ENCODE data around the gene GPR137B.

The GPR137B gene

GRCh38 chr1:236112332-236112627 is 30.1 kb upstream of the GPR137B start:
- no peak for TF ChIP-seq CTCF (IDR thresholded peaks at IDR 0.05)
- H3K27me3 ChIP-seq: no peaks in the 10 kb centered on the region
- no peak overlapping the region for H3K27ac ChIP-seq
- no peaks in the 10 kb centered on the region for H3K4me1 ChIP-seq (ENCODE audit: control insufficient read depth in 1 of 2, insufficient read depth in 1 of 2, low read depth in 1 of 2, low read length in 1 of 2)
- no peaks in the 10 kb centered on the region for H3K9me3 ChIP-seq
- no peak overlapping the region for H3K4me3 ChIP-seq (ENCODE audit: low read depth in 1 of 2, low read length in 1 of 2)
- no peaks in the 10 kb centered on the region for H3K36me3 ChIP-seq

GRCh38 chr1:236113324-236114032 is 28.9 kb upstream of the GPR137B start:
- H3K9me3 ChIP-seq: no peaks in the 10 kb centered on the region
- TF ChIP-seq CTCF (IDR thresholded peaks at IDR 0.05): no peak
- H3K36me3 ChIP-seq: no peaks in the 10 kb centered on the region
- no peak overlapping the region for H3K4me3 ChIP-seq (ENCODE audit: low read depth in 1 of 2, low read length in 1 of 2)
- no peaks in the 10 kb centered on the region for H3K4me1 ChIP-seq (ENCODE audit: control insufficient read depth in 1 of 2, insufficient read depth in 1 of 2, low read depth in 1 of 2, low read length in 1 of 2)
- no peaks in the 10 kb centered on the region for H3K27me3 ChIP-seq
- H3K27ac ChIP-seq: no peak overlapping the region

GRCh38 chr1:236114076-236114747 is 28.1 kb upstream of the GPR137B start:
- H3K36me3 ChIP-seq: no peaks in the 10 kb centered on the region
- TF ChIP-seq CTCF (IDR thresholded peaks at IDR 0.05): no peak

GRCh38 chr1:236117710-236118109 is 24.6 kb upstream of the GPR137B start:
- no peak for TF ChIP-seq CTCF (IDR thresholded peaks at IDR 0.05)
- no peaks in the 10 kb centered on the region for H3K9me3 ChIP-seq
- no peak overlapping the region for H3K27ac ChIP-seq
- no peaks in the 10 kb centered on the region for H3K36me3 ChIP-seq
- H3K4me3 ChIP-seq (ENCODE audit: low read depth in 1 of 2, low read length in 1 of 2): no peak overlapping the region
- H3K4me1 ChIP-seq (ENCODE audit: control insufficient read depth in 1 of 2, insufficient read depth in 1 of 2, low read depth in 1 of 2, low read length in 1 of 2): peaks cover 0 to 8% of the 10 kb centered on the region in 2 experiments
- H3K27me3 ChIP-seq: peaks cover 25% of the 10 kb centered on the region

More at GRCh38 chr1:236114076-236114747, 28.1 kb upstream of the GPR137B start:
- Histone ChIP-seq H3K27me3 (no peaks in the 10 kb centered on the region), H3K9me3 (no peaks in the 10 kb centered on the region), H3K27ac (no peak overlapping the region), H3K4me3 (ENCODE audit: low read depth in 1 of 2, low read length in 1 of 2) (no peak overlapping the region), H3K4me1 (ENCODE audit: control insufficient read depth in 1 of 2, insufficient read depth in 1 of 2, low read depth in 1 of 2, low read length in 1 of 2) (no peaks in the 10 kb centered on the region)

GRCh38 chr1:236119943-236120484 is 22.3 kb upstream of the GPR137B start:
- no peaks in the 10 kb centered on the region for H3K36me3 ChIP-seq
- no peak overlapping the region for H3K4me3 ChIP-seq (ENCODE audit: low read depth in 1 of 2, low read length in 1 of 2)
- H3K4me1 ChIP-seq (ENCODE audit: control insufficient read depth in 1 of 2, insufficient read depth in 1 of 2, low read depth in 1 of 2, low read length in 1 of 2): peaks cover 0 to 8% of the 10 kb centered on the region in 2 experiments
- no peaks in the 10 kb centered on the region for H3K9me3 ChIP-seq
- no peak overlapping the region for H3K27ac ChIP-seq
- TF ChIP-seq CTCF (IDR thresholded peaks at IDR 0.05): no peak
- H3K27me3 ChIP-seq: peaks cover 25% of the 10 kb centered on the region

Data from neutrophil (primary cell).